ENCODE measurements around the gene SLC35F6. TPM values are rescaled to one million over a fixed set of nuclear protein-coding genes. Genes with fewer than 3 reads are reported as not detected.

Gene SLC35F6
- total and polyA plus RNA-seq, 9 of the 15 experiments (the other 6 are each of a cell fraction or from before 2014, with no cell fraction given) = 11.9 to 47.3 (median 22.5) TPM

DNA sequence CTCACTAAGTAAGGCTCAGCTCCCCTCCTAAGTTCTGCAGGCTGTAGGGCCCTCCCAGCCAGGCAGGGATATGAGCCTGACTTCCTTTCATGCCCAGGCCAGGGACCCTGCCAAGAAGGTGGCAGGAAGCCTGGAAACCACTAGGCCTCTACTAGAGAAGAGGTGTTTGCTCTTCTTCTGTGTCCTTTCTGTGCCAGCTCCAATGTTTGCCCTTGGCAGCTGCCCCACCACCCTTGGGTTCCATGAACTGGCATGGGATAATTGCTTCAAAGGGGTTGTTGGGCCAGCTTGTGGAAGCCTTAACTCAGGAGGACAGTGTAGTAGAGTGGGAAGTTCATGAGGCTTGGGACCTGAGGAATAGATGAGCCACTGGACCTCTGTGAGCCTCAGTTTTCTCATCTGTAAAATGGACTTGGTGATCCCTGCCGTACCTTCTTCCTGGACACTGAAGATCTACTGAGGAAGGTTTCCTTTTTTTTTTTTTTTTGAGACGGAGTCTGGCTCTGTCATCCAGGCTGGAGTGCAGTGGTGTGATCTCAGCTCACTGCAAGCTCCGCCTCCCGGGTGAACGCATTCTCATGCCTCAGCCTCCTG, 3.9 kb downstream of the SLC35F6 start:
- peaks cover 4% of the 10 kb centered on the region; the same call in 1 of the 2 replicates for H4K20me1 ChIP-seq (replicated peaks; ENCODE audit: control insufficient read depth, insufficient read depth, low read length)
- intact Hi-C loops (cut with micrococcal nuclease) (loop anchor here (10.0 kb wide), 1 partner anchor 247 kb away; no protein-coding TSS in a partner anchor), in situ Hi-C loops (cut with MboI) (no loop called here)
- no peaks in the 10 kb centered on the region for H3K9me3 ChIP-seq (replicated peaks; ENCODE audit: control insufficient read depth, insufficient read depth, low read depth, low read length)
- peaks cover 49% of the 10 kb centered on the region; the same call in 2 of the 3 replicates for H3K36me3 ChIP-seq (ENCODE audit: control insufficient read depth, insufficient read depth, low read length)
- H3K4me2 ChIP-seq (ENCODE audit: insufficient read depth, low read length) = no peak overlapping the region
- H2AFZ ChIP-seq (ENCODE audit: low read depth, low read length) = no peak overlapping the region
- H3K27me3 ChIP-seq (ENCODE audit: control insufficient read depth in 2 of 2, insufficient read depth in 2 of 2, low read length in 2 of 2) = no peaks in the 10 kb centered on the region
- peaks cover 91% of the 10 kb centered on the region for H3K79me2 ChIP-seq (ENCODE audit: control insufficient read depth, insufficient read depth, low read length)
- FAIRE-seq (no peak), DNase-seq (ENCODE audit: extremely low read depth in 1 of 4, low spot score in 3 of 4) (no peak), ATAC-seq (no peak)
- POLR2A ChIA-PET = interaction anchor here (1.6 kb wide), 2 partner anchors 10 to 64 kb away, joined by 4 read pairs; no protein-coding TSS in a partner anchor
- WGBS (ENCODE audit: insufficient coverage, low coverage, missing lambda C conversion rate) = 80% methylated on average over 4 of the region's 5 CpGs
- H3K4me1 ChIP-seq (replicated peaks in 1 of 2; ENCODE audit: control insufficient read depth in 2 of 2, insufficient read depth in 2 of 2, low read length in 2 of 2) = peaks cover 76 to 79% of the 10 kb centered on the region in 2 experiments
- BruUV-seq (replicated peaks) = no TSS peak
- H3K9ac ChIP-seq (ENCODE audit: insufficient read depth in 1 of 2, low read depth in 2 of 2, low read length in 2 of 2) = peak overlapping the region; percentile 26 to 77; a peak in 1 of 4 replicates
- peak overlapping the region; percentile 66; the same call in 2 of the 3 replicates for H3K27ac ChIP-seq (ENCODE audit: extremely low read depth, low read depth, low read length)
- no peak overlapping the region for H3K4me3 ChIP-seq
- no peaks in the 10 kb centered on the region for H3K9me1 ChIP-seq (ENCODE audit: control insufficient read depth, insufficient read depth, low read length)
- CTCF ChIA-PET (ENCODE audit: low intra/inter-chr PET ratio) = no interaction called here
- TF ChIP-seq HLTF (IDR thresholded peaks at IDR 0.05) (0 out of 2 replicates have a peak, but pooled peaks have one; percentile 8), POLR3G (IDR thresholded peaks at IDR 0.05; ENCODE audit: extremely low read depth, insufficient read length, insufficient replicate concordance) (no peak), HDAC2 (IDR thresholded peaks at IDR 0.05) (peak; percentile 85), ZNF384 (IDR thresholded peaks at IDR 0.05; ENCODE audit: low read depth, low read length) (peak; percentile 59), RCOR1 (IDR thresholded peaks at IDR 0.05; ENCODE audit: borderline replicate concordance in 1 of 2, low read depth in 2 of 2, low read length in 2 of 2) (peak in 1 of 2 experiments; percentile 66; a peak in 2 of 4 replicates), ZC3H8 (IDR thresholded peaks at IDR 0.05) (no peak), RBFOX2 (IDR thresholded peaks at IDR 0.05; ENCODE audit: low read depth, low read length) (0 out of 2 replicates have a peak, but pooled peaks have one; percentile 2), CBX3 (IDR thresholded peaks at IDR 0.05; ENCODE audit: borderline replicate concordance in 1 of 2, low read length in 2 of 2) (0 out of 3 replicates have a peak, but pooled peaks of 1 of the 2 experiments have one; percentile 58), KDM1A (IDR thresholded peaks at IDR 0.05) (peak; percentile 71 to 84), BRD4 (IDR thresholded peaks at IDR 0.05) (no peak), KAT8 (IDR thresholded peaks at IDR 0.05; ENCODE audit: low read depth) (no peak), SMARCA5 (IDR thresholded peaks at IDR 0.05) (peak; percentile 40; the same call in 1 of the 2 replicates), ETV1 (tag; conservative IDR thresholded peaks at IDR 0.05; ENCODE audit: low read depth) (no peak), RBM25 (IDR thresholded peaks at IDR 0.05; ENCODE audit: low read depth, low read length, severe bottlenecking) (peak; percentile 95), CHD4 (IDR thresholded peaks at IDR 0.05; ENCODE audit: insufficient read depth, insufficient replicate concordance, low read depth, low read length, poor library complexity, severe bottlenecking) (peak; percentile 61), BCOR (IDR thresholded peaks at IDR 0.05) (peak; percentile 96)
- TF ChIP-seq, protein P1, sequence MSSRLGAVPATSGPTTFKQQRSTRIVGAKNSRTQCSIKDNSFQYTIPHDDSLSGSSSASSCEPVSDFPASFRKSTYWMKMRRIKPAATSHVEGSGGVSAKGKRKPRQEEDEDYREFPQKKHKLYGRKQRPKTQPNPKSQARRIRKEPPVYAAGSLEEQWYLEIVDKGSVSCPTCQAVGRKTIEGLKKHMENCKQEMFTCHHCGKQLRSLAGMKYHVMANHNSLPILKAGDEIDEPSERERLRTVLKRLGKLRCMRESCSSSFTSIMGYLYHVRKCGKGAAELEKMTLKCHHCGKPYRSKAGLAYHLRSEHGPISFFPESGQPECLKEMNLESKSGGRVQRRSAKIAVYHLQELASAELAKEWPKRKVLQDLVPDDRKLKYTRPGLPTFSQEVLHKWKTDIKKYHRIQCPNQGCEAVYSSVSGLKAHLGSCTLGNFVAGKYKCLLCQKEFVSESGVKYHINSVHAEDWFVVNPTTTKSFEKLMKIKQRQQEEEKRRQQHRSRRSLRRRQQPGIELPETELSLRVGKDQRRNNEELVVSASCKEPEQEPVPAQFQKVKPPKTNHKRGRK (tag; IDR thresholded peaks at IDR 0.05) = 0 out of 2 replicates have a peak, but pooled peaks have one; percentile 13
- TF ChIP-seq, protein P2, sequence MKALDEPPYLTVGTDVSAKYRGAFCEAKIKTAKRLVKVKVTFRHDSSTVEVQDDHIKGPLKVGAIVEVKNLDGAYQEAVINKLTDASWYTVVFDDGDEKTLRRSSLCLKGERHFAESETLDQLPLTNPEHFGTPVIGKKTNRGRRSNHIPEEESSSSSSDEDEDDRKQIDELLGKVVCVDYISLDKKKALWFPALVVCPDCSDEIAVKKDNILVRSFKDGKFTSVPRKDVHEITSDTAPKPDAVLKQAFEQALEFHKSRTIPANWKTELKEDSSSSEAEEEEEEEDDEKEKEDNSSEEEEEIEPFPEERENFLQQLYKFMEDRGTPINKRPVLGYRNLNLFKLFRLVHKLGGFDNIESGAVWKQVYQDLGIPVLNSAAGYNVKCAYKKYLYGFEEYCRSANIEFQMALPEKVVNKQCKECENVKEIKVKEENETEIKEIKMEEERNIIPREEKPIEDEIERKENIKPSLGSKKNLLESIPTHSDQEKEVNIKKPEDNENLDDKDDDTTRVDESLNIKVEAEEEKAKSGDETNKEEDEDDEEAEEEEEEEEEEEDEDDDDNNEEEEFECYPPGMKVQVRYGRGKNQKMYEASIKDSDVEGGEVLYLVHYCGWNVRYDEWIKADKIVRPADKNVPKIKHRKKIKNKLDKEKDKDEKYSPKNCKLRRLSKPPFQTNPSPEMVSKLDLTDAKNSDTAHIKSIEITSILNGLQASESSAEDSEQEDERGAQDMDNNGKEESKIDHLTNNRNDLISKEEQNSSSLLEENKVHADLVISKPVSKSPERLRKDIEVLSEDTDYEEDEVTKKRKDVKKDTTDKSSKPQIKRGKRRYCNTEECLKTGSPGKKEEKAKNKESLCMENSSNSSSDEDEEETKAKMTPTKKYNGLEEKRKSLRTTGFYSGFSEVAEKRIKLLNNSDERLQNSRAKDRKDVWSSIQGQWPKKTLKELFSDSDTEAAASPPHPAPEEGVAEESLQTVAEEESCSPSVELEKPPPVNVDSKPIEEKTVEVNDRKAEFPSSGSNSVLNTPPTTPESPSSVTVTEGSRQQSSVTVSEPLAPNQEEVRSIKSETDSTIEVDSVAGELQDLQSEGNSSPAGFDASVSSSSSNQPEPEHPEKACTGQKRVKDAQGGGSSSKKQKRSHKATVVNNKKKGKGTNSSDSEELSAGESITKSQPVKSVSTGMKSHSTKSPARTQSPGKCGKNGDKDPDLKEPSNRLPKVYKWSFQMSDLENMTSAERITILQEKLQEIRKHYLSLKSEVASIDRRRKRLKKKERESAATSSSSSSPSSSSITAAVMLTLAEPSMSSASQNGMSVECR (CRISPR knock-in tag; IDR thresholded peaks at IDR 0.05) = no peak

Data from K562 (cell line).